HG03558 (cell line): ENCODE data around the gene AJAP1.

Experiments used
- ATAC-seq: cut with Tn5 transposase; IDR thresholded peaks from one replicate; pipeline ENCODE4 v1.9.1; 2021; ENCODE audit warnings: moderate number of reproducible peaks; ENCODE audit not compliant: unreplicated experiment; ENCODE audit errors: extremely low read depth

AJAP1 gene

DNA sequence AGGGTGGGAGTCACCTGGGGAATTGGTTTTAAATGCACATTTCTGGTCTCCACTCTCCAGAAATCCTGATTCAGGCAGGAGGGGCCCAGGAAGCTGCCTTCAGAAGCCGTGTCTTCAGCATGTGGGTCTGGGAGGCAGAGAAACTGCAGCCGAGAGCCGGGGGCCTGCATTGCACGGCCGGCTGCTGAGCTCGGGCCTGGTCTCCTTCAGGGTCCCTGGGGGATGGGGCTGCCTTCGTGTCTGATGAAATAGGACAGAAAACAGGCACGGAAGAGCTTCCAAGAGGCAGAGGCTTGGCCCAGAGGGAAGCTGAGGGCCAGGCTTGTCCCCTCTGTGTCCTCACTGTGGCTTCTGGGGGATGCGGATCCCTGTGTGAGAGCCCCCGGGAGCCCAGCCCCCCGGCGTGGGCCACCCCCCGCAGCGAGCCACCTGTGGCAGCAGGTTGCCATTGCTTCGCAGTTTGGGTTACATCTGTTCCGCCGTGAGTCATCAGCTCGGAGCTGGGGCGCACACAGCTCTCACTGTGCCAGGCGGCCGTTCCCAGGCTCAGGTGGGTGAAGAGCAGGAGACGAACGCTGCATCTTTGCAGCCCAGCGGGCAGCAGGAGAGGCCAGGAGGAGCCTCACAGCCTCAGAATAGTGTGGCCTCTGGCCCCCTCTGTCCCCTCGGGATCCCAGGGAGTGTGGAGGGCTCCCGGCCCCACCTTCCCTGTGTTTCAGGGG, 72.4 kb downstream of the AJAP1 start:
- ATAC-seq, result no peak

DNA sequence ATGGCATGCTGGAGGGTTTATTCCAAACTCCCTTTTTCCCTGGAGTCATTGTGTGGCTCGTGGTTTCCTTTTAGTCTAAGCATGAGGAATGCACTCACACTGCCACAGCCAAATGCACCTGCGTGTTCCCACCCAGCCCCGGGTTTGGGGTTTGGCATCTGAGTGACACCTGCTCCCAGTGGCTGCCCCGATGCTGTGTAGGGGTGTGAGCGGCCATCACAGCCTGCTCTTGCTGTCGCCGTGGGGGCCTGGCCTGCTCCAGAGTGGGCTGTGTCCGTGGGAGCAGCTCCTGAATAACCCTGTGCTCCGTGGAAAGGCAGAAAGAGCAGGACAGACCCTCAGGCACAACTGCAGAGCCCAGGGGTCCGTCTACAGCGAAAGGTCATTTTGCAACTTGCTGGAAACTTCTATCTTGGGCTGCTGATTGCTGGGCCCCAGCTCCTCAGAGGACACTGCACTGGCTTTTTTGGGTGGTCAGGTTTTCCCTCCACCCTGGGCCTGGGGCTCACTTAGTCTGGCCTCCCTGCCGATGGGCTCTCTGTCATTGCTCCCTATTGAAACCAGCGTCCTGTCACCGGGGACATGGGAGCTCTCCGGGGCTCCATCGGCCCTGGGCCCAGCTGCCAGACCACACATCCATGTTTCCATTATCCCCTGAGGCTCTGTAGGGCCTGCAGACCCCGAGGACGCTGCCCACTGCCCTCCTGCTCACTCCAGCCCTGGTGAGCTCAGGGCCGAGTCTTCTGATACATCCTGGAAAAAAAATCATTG, 74.1 kb downstream of the AJAP1 start:
- ATAC-seq, result no peak

DNA sequence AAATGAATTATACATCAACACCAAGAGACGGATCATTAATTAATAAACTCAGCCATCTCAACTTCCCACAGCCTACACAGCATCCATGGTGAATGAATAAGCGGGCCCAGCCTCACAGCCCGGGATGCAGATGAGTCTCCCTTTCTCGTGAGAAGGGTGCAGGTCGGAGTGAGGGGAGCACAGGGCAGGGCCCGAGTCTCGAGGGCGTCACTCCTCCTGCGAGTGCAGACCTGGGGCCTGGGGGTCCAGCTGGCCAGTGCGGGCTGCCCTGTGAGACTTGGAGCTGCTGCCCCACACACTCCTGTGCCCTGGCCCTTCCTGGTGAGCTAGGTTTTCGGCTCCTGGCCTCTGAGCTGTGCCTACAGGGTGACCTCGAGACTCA, 74.7 kb downstream of the AJAP1 start:
- ATAC-seq, result no peak

DNA sequence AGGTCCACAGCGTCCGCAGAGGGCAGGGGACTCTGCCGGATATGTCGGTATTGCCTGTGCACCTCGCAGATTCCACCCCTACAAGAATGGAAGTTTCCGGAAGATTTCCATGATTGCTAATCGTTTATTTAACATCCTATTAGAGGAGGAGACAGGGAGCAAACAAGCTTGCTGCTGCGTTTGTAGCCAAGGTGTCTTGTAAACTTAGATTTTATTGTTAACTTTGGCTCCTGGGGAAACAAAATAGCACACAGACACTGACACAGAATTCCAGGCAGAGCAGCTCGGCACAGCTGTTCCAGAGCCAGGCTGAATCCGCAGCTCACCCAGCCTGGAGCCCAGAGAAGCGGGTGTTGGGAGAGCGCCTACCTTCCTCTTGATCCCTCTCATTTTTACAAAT, 75.7 kb downstream of the AJAP1 start:
- ATAC-seq, result no peak

DNA sequence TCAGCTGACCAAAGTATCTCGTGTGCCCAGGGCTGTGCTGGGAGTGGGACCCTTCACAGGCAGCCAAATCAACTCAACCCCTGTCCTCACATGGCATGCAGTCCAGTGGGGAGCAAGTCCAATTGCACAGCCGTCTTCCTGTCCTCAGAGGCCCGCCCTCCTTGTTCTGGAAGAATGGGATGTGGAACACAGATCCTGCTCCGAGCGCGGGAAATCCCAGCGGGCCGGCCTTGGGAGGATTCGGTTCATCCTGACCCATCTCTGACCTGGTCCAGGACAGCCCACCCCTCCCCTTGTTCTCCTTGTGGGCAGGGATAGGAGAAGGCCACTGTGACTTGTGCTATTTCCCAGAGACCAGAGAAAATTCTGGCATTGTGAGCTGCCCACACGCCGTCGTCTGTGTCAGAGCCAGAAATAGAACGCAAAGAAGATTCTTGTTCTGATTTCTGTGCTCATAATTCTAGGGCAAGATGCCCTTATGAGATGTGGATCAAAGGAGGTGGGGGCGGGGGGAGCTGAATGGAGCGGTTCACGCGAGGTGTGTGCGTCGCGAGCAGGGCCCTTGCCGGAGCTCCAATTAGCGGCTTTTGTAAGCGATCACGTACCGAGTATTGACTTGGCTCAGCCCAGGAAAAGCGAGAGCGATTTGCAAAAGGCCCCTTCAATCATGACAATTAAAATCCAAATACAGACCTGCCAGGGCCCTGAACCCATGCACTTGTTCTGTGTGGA, 79.2 kb downstream of the AJAP1 start:
- ATAC-seq, result no peak

DNA sequence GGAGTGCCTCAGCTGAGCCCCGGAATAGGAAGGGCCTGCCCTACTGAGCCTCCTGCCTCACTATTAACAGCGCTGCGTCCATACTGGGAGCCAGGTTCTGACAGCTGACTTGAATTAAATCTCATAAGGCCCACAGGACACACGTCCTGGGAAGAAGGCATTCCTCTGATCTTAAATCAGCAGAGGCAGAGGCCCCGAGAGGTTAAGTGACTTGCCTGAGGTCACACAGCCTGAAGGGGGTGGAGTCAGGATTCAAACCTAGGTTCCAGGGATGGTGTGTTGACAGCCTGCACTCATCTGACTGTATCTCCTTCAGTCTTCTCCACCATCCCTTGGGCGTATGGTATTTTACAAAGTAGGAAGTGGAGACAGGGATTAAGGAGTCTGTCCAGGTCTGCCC, 79.8 kb downstream of the AJAP1 start:
- ATAC-seq, result no peak

DNA sequence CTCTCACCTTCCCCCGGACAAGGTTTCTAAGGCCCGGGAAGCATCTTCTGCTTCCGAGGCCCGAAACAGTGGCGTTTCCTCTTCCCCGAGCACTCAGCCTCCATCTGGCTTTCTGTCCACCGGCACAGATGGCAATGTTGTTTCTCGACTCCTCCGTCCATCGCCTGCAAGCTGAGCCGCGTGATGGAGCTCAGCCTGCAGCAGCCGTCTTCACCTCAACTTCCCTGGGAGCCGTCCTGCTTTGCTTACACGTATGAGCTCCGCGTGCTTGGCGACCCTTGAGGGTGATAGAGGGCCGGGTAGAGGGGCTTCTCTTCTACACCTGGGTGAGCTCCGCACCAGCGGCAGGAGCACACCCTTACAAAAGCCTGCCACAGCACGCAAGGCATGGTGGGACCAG, 80.4 kb downstream of the AJAP1 start:
- no peak for ATAC-seq

DNA sequence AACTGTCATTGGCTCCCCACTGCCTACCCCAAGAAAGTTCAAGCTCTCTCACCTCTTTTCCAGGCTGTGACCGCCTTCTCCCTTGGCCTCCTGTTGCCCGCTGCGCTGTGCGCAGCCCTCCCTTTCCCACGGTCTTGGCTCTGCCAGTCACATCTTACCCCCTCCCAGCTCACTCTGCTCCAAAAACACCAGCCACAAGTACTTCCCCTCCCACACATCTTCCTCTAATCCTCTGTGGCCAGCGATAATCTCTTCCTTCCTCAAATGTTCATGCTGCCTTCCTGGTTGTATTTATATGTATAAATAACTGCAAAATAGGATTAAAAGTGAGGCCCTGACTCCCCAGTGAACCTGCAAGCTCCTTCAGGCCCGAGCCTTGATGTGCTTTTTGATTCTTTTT, 81.8 kb downstream of the AJAP1 start:
- no peak for ATAC-seq

DNA sequence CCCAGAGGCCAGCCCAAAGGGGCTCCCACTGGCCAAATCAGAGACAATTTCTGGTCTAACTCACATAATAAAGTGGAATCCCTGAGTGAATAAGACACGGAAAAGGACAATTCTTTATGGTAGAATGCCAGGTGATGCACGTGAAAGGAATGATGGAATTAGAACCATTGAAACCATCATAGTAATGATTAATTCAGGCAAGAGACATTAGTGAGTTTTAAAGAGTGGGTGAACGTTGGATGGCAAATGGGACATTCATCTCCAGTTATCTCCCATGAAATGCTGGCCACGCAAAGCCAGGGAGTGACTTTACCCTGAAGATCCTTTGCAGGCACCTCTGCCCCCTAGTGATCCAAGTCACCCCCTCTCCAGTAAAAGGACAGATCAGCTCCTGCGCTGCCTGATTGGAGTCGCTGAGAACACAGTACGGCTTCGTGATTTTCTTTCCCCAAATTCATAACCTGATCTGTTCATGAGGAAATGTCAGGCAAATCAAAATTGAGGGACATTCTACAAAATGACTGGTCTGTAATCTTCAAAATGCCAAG, 87.5 kb downstream of the AJAP1 start:
- no peak for ATAC-seq

DNA sequence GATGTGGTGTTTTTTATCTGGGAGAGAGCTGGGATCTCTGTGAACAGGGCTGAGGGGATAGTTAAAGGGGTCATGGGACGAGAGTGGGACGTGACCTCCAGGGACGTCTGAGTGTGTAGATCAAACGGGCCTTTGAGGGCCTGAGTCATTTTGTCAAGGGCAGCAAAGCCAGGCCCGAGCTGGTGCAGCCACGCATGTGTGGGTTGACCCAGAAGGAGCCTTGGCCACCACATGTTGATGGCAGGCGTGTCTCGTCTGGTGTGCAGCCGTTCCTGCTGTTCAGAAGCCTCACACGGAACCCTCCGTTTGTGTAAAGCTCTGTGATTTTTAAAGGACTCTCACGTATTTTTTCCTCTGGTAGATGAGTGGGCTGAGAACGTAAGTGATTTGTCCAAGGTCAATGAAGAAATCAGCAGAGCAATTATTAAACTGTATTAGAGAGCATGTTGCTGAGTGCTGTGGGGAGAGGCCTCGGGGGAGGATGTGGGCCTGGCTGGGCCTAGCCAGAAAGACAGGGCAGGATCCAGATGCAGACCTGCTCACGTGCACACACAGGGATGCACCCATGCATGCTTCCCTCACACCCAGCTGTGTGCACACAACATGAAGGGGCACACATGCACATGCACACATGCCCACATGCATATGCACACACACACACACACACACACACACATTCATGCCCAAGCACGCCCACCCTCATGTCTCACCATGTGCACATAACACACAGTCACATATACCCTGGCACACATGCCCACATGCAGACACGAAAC, 89.8 kb downstream of the AJAP1 start:
- no peak for ATAC-seq

DNA sequence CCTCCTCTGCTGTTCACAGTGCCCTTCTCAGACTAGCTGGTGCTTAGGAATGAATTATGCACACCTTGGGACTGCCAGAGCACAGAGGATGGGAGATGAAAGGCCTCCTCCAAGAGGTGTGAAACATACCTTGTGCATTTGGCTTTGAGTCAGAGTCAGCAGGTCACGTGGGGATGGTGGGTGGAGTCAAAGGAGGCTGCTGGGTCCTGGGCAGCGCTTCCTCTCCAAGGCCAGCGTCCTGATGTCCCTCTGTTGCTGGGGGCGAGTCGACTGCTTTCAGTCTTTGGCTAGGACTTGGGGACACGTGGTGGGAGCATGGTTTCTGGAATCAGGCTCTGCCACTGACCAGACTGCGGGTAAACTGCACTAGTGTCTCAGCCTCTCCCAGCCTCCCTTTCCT, 91.2 kb downstream of the AJAP1 start:
- no peak for ATAC-seq

DNA sequence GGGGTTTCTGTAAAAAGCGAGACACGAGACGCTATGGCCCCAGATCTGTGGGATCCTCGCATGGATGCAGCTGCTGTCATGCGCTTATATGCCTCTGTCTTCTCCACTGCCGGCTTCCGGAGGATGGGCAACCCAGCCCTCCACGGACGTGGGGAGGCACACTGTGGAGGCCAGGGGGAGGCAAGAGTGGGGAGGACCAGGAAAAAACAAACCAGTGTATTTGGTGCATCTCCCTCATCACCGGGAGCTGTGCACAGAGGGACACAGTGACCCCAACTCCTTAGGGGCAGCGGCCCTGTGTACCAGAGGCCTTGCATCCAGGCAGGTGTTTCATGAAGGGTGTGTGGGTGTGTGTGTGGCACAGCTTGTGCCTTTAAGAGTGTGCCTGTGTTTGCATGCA, 95.0 kb downstream of the AJAP1 start:
- no peak for ATAC-seq

DNA sequence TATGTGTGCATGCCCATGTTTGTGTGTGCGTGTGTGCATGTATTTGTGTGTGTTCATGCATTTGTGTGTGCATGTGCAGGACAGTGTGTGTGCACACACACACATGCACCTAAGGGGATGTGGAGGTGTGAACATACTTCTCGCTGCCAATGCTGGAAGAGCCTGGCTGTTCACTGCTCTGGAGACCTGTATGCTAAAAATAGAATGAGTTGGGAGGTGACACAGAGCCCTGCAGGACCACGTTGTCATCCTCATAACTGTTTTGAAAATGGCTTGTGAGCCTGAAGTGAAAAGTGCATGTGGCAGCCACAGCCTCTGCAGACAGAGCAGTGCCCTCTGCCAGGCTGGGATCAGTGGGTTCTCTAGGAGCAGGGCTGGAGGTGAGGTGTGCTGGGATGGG, 95.8 kb downstream of the AJAP1 start:
- ATAC-seq, result no peak

DNA sequence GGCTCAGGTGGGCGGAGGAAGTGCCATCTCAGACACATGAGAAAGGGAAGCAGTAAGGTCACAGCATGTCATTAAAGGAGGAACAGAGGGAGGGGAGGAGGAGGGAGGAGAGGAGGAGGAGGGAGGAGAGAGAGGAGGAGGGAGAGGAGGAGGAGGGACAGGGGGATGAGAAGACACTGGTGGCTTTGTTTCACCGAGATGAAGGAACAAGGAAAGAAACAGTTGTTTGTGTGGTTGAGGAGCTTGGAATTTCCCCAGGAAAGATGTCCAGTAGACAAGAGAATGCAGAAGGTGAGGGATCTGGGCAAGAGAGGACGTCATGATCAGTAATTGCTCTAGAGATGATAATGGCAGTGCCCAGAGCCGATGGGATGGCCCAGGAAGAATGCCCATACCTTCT, 97.7 kb downstream of the AJAP1 start:
- no peak for ATAC-seq

DNA sequence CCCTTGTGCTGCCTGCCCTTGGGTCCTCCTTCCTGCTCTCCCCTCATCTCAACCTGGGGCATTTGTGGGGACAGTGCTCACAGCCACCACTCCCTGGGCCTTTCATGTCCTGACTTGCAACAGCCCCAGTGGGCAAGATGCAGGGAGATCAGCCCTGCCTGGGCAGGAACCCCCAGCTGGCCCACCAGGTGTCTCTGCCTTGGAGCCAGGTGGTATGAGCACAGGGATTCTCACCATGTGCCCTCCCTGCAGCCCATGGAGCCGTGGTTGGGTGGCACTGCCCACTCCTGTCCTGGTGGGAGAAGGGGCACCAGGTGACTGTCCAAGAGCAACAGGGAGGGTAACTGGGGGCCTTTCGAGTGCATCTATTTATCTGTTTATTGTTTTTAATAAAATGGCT, 100.4 kb downstream of the AJAP1 start:
- ATAC-seq, result no peak

DNA sequence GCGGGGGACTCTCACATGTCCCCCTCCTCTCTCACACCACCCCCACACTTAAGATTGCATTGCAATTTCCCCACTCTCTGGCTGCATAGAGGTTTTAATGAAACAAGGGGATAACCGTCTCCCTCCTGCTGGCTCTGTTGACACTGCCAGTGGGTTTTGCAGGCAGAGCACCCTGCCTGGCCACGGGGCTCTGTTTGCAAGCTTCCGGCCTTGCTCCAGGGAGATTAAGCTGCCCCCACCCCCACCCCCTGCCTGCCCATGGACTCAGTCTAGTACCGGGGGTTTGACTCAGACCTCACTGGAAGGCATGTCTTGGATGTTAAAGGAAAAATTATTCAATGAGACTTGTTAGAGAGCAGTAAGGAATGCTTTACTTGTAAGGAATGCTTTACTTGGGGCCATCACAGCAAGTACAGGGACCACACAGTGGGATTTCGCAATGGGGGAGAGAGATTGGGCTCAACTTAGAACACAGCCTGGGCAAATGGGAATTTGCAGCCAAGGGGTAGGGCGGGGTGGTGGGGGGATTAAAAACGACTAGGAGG, 101.0 kb downstream of the AJAP1 start:
- ATAC-seq, result no peak

DNA sequence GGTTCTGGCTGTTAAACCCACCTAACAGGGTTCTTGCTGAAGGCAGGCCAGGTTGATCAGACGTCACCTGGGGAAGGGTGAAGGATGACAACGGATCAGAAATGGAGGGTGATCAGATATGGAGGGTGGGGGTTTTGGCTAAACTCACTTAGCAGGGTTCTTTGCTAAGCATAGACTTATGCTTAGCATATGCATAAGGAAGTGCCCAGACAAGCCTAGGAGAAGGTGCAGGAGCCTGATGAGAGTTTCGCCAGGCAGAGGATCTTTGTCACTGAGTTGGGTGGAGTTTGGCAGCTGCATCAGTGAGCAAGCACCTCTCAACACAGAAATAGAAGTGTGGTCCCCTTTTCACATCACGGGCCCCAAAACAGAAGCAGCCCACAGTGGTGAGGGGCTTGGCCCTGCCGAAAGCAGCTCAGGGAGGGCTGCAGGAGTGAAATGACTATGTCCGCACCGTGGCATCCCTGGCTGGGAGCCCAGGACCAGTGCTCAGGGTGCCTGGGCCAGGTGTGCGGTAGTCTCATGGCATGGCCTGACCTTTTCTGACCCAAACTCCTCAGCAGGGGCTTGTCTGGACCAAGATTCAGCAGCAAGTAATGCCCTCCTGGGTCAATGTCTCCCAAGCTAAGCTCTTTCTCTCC, 101.6 kb downstream of the AJAP1 start:
- ATAC-seq, result no peak

DNA sequence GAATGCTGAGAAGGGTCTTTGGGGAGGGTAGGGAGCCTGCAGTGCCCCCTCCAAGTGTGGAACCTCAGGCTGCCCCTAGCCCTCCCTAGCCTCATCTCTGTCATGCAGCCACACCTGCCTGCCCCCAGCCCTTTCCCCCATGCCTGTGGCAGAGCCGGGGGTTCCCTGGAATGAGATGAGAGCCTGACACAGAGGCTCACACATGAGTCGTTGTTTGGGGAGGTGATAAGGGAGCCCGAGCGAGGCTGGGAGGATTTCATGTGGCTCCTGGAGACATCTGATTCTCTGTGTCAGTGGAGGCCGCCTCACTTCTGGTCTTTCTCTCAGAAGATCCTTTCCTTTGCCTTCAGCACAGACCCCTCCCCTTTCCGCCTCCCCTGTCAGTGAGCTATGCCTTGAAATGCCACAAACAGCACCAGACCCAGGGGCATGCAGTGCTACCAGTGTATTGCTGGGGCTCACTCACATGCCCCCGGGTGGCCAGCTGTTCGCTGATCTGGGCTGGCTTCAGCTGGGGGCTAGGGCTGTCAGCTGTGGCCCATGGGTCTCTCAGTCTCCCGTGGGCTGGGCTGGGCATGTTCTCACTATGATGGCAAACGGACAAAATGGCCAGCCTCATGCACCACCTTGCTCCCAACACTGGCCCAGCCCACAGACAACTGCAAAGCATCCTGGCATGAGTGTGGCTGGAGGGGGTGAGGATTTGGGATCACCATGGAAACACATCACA, 102.6 kb downstream of the AJAP1 start:
- no peak for ATAC-seq

DNA sequence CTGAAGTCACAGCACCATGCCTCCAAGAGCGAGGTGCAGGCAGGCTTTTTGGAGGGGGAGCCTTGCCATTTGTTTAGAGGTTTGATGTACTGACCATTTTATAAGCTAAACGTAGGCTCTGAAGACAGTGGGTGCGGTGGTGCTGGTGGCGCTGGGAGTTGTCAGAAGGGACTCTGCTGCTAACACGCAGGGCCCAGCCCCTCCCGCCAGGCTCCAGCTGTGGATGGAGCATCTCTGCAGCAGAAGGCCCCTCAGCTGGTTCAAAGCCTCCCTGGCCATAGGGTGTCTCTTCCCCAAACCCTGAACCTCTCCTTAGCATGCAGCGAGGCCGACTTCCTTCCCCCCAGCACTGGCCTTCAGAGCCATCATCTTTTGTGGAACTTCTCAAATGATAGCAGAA, 105.3 kb downstream of the AJAP1 start:
- ATAC-seq, result no peak
